ENCODE data around the gene CYP4Z1.

DNA sequence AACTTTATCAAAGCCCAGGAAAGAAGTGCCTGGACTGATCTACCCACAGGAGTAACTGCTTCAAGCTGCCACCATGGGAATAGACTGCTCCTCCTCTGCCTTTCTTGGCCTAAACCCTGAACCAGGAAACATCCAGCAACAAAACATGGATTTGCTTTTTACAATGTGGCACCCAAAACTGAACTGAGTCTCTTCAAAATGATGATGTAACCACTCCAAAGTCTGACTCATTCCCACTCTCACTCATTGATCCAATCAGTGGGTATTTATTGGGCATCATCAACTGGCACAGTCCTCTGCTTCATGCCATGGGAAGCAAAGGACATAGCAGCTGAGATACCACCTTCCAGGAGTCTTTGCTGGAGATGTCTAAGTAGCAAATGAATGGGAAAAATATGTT is 93.7 kb downstream of the CYP4Z1 start:
- no peak for TF ChIP-seq CTCF (conservative IDR thresholded peaks at IDR 0.05; ENCODE audit: low read depth, low read length)
- TF ChIP-seq EZH2 (IDR thresholded peaks at IDR 0.05; ENCODE audit: low read length, unreplicated experiment) = no peak
- TF ChIP-seq EZH2phosphoT487 (IDR thresholded peaks at IDR 0.05; ENCODE audit: borderline replicate concordance, low read length) = no peak
